HG02938 (cell line): ENCODE results near the gene CFAP99.
"Not testable (repeated sequence)": the region's sequence is repeated elsewhere in the genome, so short reads cannot be mapped to it uniquely, and the experiment has no call there.

ENCODE experiments used
- ATAC-seq: cut with Tn5 transposase; IDR thresholded peaks from one replicate; pipeline ENCODE4 v1.9.1; 2021; ENCODE audit warnings: mild to moderate bottlenecking, moderate library complexity; ENCODE audit not compliant: unreplicated experiment

CFAP99 gene

DNA sequence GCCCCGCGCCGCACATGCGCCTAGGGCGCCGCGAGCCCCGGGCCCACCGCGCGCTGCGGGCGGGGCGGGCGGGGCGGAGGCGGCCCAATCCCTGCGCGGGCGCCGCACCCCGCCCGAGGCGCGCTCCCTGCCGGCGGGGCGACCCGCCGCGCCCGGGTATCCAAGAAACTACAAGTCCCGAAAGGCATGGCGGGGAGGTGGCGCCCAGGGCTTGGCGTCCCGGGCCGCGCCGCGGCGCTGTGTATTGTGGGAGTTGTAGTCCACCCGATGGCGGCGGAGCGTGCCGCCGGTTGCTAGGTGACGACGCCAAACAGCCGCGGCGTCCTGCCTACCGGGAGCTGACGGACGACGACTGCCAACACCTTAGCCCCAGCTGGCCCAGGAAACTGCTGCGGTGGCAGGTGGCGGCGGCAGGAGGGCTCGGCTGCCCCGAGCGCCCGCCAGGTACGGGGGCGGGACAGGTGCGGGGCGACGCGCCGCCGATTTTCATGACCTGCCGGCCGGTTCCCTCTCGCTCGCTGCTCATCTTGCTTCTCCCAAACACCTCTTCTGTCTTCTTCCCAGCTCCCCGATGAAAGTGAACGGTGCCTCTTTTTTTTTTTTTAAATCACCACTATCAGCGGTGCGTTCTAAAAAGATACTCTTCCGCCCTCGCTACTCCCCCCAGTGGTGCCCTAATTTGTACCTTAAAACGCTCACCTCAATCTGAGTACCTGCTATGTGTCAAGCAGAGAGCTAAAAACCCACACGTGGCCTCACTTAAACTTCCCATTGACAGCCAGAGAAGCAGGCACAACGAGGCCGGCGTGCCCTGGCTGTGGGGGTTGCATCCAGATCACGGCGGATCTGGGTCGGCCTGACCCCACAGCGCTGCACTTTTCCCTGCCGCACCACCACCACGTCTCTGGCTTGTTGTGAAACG, at the start of gene CFAP99:
Gene CFAP99 (plus strand): TSS at position 306 of the 922 bp plus-strand sequence.
- ATAC-seq: peak; percentile 87

DNA sequence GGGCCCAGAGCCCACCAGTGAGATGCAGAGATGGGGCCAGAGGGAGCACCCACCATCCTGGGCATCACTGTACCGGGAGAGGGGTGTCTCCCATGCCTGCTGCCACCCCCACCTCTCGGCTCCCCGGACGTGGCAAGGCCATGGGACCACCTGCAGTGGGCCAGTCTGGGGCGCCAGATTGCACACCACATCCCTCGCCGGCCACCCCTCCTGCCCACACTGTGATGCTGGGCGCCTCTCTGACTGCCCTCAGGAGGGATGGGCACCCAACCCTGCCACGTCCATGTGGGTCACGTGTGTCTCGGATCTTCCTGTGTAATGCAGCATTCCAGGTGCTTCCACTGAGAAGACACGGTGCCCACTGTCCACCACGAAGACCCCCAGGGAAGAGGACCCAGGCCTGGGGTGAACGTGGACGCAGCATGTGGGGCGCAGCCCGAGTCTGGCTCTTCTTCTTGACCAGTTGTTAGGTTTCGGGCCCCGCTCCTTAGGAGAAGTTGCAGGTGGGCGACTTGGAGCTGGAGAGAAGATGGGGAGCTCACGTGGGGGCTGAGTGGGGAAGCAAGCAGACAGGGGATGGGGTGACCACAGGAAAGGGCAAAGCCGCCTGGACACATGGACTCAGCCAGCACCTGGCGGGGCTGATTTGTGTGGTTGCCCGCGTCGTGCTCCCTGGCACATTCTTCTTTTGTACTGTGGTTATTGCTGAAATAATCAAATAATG, 48.0 kb upstream of the CFAP99 start:
- no peak for ATAC-seq

DNA sequence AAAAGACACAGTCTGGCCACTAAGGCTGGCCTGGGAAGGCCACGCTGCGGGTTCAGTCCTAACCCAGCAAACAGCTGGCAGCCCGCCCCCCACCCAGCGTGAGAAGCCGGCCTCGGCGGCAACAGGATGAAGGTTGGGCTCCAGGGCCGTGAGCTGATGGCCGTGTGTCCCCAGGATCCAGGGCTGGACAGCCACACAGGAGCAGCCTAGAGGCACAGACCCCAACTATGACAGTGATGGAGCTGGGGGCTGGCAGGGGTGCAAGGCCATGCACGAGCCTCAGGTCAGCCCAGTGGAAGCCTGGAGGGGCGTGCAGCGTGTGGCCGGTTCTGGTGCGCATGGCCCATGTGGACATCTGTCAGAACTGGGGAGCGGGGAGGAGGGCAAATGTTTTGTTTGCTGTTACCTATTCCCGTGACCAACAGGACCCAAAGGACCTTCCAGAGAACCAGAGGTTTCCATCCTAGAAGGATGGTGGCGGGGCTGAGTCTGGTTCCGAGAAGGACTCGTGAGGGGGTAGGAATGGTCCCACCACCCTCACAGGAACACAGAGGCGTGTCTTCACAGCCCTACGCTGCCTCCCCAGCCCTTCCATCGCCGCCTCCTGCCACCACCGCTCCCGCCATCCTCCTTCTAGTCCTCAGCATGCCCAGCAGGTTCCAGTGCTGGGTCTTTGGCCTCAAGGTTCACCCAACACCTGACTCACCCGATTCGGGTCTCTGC, 46.8 kb upstream of the CFAP99 start:
- no peak for ATAC-seq

DNA sequence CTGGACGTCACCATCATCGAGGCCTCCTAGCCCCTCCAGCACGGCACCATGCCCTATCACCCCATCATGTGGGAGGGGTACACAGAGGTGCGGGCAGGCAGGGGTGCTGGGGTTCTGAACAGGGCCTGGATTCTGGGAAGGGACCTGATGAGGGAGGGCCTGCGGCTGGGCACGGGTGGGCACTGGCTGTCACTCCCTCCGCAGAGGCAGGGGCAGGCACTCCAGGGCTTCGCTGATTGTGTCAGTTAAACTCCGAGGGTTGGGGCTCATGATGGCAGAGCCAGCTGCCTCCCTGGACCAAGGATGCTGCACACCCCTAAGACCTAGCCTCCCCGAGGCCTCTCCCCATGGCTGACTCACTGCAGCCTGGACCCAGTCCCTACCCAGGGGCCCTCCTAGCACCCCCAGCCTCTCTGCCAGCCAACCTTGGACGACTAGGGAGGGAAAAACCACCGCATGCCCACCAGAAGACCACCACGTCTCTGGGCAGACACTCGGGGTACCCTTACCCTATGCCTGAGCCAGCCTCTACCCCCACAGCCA, 46.2 kb upstream of the CFAP99 start:
- ATAC-seq: no peak

DNA sequence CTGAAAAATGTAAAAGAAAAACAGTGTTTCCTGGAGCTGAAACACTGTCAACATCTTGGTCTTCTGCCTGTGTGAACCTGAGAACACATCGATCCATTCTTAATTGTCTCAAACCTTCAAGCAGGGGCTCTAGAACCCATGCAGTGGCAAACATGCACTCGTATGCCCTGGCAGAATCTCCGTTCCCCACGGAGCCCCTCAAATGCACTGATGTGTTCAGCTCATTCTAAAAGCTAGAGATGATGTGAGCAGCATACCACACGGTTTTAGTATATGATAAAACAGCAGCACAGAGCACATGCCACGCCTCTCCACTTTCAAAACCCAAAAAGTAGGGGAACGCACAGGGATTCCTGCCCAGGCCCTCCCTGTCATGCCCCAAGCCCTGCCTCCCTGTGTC, 45.2 kb upstream of the CFAP99 start:
- no peak for ATAC-seq

DNA sequence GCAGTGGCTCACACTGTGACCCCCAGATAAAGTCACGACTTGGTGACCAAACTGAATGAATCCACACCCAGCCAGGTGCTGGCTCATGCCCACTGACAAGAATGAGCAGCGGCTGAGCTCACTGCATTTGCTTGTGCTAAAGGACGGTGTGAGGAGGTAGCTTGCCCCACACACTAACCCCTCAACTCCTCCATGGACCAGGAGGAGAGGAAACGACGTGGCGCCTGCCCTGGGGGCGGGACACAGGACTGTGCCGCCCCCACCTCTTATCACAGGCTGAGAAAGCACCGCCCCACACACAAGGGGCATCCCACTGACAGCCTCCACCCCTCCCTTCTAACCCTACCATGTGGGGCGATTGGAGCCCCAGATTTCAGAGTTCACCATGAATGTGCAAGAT, 43.3 kb upstream of the CFAP99 start:
- no peak for ATAC-seq

DNA sequence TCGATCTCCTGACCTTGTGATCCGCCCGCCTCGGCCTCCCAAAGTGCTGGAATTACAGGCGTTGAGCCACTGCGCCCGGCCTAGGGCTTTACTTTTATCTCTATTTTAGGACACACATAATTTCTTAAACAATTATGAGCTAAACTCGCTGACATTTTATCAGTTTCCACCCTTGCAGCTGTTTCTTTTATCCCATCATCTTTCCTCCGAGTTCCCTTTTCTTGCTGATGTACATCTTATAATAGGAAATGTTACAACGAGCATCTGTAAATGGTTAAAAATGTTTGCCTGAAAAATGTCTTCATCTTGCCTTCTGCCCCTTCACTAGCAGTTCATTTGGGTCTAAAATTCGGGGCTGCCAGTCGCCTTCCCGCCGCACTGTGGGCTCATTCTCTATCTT, 41.5 kb upstream of the CFAP99 start:
- ATAC-seq: no peak

DNA sequence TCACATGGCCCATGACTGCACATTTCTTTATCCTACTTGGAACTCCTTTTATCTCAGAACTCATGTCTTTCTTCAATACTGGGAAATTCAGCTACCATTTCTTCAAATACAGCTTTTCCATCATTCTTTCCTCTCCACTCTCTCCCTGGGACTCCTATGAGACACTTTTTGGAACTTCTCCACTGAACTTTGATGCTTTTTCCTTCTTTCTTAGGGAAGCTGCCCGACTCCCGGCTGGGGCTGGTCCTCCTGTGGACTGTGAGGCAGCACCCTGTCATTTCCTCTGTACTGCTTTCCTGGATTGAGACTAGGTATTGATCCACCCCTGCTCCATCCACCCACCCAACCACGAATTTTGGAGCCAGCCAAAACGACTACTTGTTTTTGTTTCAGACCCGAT, 40.4 kb upstream of the CFAP99 start:
- no peak for ATAC-seq

DNA sequence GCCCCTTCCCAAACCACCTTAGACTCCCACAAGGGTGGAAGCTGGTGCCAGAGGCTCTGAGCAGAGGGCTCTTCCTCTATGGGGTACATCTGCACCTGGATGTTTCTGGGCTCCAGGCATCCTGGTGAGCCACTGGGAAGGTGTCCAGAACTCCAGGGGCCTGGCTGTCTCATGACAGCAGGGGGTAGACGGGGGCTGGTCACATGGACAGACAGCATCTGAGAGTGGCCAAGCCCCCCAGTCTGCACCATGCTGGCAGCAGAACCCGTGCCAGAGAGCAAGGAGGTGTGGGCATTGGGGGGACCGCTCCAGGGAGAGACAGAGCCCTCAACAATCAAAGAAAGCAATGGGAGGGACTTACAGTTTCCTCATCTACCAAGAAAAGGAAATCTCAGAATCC, 39.9 kb upstream of the CFAP99 start:
- no peak for ATAC-seq

DNA sequence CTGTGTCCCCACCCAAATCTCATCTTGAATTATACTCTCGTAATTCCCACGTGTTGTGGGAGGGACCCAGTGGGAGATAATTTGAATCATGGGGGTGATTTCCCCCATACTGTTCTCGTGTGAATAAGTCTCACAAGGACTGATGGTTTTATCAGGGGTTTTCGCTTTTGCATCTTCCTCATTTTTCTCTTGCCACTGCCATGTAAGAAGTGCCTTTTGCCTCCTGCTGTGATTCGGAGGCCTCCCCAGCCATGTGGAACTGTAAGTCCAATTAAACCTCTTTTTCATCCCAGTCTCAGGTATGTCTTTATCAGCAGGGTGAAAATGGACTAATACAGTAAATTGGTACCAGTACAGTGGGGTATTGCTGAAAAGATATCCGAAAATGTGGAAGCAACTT, 38.2 kb upstream of the CFAP99 start:
- not testable (repeated sequence) for ATAC-seq

DNA sequence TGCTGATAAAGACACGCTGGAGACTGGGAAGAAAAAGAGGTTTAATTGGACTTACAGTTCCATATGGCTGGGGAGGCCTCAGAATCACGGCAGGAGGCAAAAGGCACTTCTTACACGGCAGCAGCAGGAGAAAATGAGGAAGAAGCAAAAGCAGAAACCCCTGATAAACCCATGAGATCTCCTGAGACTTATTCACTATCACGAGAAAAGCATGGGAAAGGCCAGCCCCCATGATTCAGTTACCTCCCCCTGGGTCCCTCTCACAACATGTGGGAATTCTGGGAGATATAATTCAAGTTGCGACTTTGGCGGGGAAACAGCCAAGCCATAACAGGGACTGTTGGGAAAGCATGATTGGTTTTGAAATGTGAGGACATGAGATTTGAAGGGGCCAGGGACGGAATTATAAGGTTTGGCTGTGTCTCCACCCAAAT, 36.0 kb upstream of the CFAP99 start:
- not testable (repeated sequence) for ATAC-seq

DNA sequence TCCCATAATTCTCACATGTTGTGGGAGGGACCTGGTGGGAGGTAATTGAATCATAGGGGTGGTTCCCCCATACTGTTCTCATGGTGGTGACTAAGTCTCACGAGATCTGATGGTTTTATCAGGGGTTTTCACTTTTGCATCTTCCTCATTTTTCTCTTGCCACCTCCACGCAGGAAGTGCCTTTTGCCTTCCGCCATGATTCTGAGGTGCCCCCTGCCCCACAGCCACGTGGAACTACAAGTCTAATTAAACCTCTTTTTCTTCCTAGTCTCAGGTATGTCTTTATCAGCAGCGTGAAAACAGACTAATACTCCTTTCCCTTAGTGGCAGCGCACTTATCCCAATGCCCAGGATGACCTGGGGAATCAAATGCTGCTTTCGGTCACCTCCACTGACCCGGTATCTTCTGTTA, 35.5 kb upstream of the CFAP99 start:
- ATAC-seq: not testable (repeated sequence)

DNA sequence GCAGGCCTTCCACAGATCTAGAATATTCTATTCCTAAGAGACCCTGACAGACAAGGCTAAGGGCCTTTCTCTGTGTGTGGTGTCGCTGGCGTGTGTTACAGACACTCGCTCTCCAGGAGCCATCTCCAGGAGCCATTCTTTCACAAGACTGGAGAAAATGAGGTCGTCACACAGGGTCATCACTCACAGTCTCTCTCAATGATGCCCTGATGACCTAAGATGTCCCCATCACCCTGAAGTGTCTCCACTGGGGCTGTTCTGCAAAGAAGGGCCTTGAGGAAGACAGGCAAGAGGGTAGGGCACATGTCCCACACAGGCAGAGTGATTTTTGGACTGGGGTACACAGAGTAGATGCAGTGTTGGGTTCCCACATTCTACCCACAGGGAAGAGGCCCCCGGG, 35.0 kb upstream of the CFAP99 start:
- ATAC-seq: no peak

DNA sequence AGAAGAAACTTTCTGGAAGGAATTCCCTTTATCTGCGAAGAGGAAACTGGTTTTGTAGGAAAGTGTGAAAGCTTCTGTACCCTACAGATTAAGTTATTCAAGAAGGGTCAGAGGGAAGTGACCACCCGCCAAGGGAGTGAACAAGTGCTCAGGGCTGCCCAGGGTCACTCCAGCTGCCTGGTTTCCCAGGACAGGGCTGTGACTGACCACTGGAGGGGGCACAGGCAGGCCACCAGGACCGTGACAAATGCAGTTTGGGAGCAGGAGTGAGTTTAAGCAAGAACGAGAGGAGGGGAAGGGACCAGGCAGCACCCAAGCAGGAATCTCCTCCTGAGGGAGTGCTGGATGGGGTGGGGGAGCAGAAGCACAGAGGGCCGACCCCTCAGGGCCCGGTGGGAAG, 34.5 kb upstream of the CFAP99 start:
- no peak for ATAC-seq

DNA sequence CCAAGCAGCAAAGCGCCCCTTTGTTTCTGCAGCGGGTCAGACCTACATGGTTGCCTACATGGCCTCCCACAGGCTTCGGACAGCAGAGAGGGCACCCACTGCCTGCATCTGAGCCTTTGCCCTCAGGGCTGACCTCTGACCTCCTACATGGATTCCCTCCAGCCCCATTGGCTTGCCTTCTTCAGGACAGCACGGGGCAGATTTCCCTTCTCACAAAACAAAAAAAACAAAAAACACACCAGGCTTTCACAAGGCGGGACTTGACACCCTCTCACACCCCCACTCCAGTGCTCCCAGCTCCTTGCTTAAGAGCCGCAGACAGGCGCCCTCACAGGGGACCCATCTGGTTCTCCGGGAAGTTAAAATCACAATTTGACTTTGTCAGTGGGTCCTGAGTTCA, 33.2 kb upstream of the CFAP99 start:
- ATAC-seq: no peak

DNA sequence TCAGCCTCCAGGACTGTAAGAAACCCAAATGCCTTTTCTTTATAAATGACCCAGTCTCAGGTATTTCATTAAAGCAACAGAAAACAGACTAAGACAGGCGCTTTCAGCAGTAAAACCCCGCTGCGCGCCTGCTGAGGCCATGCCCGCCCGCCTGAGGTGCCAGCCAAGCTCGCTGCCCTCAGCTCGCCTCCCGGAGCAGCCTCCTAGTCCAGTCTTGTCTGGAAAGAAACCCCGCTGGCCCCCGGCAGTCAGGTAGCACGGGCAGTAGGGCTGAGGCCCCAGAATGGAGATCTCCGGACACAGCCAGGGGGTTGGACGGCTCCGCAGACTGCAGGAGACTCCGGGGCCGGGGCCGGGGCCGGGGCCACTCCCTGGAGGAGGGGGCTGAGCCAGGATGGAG, 32.0 kb upstream of the CFAP99 start:
- no peak for ATAC-seq

DNA sequence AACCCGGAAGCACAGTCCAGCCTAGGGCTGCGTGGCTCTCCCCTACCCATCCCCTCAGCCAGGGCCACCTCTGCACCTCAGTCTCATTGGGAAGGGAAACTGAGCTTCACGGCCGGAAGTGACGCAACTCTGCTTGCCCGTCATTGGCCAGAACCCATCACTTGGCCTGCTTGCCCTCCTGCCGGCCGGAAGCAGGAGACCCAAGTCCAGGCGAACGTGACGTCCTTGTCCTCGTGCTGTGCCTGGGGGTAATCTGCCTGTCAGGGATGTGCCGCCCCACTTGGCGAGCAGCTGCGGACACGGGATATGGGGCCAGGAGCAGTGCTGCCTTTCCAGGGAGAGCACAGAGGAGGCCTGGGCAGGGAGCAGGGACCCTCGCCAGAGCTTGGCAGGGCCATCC, 31.5 kb upstream of the CFAP99 start:
- ATAC-seq: no peak

DNA sequence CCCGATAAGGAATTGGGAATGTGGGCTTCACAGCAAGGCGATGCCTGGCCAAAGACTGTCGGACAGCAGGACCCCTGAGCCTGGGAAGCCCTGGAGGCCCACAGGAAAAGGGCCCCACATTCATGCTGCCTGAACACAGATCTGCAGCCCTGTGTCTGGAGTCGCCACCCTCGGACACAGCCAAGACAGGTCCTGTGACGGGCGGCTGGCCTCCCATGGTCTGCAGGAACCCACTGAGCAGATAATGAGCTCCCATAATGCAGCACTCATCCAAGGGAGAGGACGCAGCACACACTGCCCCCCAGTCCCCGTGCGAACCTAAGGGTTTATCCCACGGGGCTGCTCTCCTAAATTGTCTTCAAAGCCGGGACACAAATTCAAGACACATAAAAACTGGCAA, 30.9 kb upstream of the CFAP99 start:
- ATAC-seq: no peak

DNA sequence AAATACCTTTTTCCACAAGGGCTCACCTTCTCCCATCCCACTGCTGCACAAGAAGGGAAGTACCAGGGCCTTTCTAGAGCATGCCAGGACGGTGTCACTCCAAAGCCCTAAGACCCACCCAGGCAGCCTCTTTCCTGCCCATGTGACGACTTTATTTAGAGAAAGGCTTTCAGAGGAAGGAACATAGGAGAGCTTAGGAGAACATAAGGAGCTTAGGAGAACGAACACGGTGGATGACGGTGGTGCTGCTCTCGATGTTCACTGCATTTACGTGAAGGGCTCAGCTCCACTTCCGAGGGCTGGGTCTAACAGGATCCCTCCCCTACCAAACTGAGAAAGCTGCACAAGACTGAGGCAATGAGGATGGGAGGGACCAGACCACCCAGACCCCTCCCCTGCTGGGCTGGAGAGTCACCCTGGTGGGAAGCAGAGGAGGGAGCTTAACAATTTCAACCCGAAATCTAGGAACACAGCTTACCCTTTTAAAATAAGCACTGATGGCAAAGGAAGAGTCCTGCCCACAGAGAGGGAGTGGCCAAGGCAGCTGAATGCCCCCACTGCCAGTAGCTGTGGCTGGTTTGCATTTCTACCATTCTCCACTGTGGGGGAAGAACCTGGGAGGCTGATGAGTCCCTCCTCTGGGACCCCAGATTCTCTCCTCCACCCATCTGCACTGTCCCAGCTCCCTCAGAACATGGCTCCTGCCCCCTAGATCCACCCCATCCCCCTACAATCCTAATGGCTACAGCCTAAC, 30.1 kb upstream of the CFAP99 start:
- ATAC-seq: no peak

DNA sequence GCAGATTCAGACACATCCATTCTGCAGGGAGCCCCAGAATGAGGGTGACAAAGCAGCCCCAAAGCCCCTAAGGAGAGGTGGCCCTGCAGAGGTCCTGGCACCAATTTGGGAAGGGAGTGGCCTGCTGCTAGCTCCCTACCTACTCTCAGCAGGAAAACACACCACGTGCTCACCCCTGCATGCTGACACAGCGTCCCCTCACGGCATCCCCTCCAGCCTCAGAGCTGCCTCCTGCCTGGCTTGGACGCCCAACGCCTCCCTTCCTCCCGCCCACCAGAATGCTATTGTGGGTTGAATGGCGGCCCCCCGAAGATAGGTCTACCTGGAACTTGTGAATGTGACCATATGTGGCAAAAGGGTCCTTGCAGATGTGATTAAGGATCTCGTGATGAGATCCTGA, 29.1 kb upstream of the CFAP99 start:
- no peak for ATAC-seq

DNA sequence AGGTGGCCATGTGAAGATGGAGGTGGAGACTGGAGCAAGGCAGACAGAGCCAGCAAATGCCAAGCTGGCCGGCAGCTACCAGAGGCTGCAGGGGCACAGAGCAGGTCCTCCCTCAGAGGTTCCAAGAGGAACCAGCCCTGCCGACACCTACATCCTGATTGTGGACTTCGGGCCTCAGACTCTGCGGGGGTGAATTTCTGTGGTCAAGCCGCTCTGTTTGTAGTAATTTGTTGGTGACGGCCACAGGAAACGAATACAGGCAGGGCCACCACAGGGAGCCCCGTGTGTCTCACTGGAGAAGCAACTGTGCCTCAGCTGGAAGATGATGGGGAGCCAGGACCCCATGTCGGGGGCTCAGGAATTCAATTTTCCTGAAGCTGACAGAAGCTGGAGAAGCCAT, 28.6 kb upstream of the CFAP99 start:
- no peak for ATAC-seq
